Upper lobe of left lung (tissue), 4 donors: ENCODE measurements around the gene SNX6.

Source experiments
- POLR2A ChIP-seq, 4 donors: fragments of 450-650 bp; IDR thresholded peaks; one replicate each; pipeline ENCODE4 v1.5.1; 2016 to 2017; ENCODE audit warnings: antibody characterized with exemption in 4 of 4, mild to moderate bottlenecking in 2 of 4
- POLR2AphosphoS5 ChIP-seq, 2 donors: sonication (generic); formaldehyde crosslinking; IDR thresholded peaks; one replicate each; pipeline ENCODE4 v1.5.1; 2017; ENCODE audit warnings: antibody characterized with exemption in 2 of 2
- TF ChIP-seq, protein P1 (sequence below), 6 experiments: fragments of 450-650 bp in 4 of 6; fragments of 200-600 bp in 2 of 6; sonication (generic) in 2 of 6; IDR thresholded peaks; one replicate each; pipeline ENCODE4 v1.5.1; 2016 to 2019; ENCODE audit warnings: antibody characterized with exemption in 6 of 6

DNA sequence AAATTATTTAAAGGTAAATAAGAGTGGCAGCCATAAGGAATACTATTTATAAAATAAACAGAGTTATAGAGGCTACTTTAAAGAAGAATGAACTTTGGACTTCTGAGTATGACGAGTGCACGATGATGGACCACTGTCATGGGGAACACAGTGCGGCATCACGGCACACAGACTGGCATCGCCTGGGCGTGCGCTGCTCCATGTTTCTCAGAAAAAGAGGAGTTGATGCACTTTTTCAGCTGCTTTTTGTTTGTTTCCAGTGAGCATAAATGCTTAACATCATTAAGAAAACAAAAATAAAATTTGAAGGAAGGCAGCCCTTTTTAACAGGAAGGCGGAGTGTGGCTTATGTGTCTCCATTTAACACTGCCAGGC, 67.2 kb downstream of the SNX6 start:
- TF ChIP-seq, protein P1, sequence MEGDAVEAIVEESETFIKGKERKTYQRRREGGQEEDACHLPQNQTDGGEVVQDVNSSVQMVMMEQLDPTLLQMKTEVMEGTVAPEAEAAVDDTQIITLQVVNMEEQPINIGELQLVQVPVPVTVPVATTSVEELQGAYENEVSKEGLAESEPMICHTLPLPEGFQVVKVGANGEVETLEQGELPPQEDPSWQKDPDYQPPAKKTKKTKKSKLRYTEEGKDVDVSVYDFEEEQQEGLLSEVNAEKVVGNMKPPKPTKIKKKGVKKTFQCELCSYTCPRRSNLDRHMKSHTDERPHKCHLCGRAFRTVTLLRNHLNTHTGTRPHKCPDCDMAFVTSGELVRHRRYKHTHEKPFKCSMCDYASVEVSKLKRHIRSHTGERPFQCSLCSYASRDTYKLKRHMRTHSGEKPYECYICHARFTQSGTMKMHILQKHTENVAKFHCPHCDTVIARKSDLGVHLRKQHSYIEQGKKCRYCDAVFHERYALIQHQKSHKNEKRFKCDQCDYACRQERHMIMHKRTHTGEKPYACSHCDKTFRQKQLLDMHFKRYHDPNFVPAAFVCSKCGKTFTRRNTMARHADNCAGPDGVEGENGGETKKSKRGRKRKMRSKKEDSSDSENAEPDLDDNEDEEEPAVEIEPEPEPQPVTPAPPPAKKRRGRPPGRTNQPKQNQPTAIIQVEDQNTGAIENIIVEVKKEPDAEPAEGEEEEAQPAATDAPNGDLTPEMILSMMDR (IDR thresholded peaks at IDR 0.05), result no peak
- TF ChIP-seq POLR2A (IDR thresholded peaks at IDR 0.05) (no peak), POLR2AphosphoS5 (IDR thresholded peaks at IDR 0.05) (no peak)
